ENCODE results near the gene GPR4.
"Not testable (repeated sequence)": the region's sequence is repeated elsewhere in the genome, so short reads cannot be mapped to it uniquely, and the experiment has no call there.

The GPR4 gene

DNA sequence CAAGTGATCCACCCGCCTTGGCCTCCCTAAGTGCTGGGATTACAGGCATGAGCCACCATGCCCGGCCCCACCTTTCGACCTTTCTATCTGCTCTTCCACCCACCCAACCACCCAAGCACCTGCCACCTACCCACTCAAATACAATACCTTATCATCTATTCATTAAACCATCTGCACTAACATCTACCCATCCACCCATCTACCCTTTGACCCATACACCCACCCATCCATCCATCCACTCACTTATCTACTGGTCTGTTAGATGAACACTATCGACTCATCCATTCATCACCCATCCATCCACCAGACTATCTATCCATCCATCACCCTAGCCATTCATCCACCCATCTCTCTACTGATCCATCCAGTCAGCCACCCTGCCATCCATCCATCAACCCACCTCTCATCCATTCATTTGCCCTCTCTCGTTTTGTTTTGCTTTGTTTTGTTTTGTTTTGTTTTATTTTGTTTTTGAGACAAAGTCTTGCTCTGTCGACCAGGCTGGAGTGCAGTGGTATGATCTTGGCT is 20.0 kb upstream of the GPR4 start:
- no peak for DNase-seq

DNA sequence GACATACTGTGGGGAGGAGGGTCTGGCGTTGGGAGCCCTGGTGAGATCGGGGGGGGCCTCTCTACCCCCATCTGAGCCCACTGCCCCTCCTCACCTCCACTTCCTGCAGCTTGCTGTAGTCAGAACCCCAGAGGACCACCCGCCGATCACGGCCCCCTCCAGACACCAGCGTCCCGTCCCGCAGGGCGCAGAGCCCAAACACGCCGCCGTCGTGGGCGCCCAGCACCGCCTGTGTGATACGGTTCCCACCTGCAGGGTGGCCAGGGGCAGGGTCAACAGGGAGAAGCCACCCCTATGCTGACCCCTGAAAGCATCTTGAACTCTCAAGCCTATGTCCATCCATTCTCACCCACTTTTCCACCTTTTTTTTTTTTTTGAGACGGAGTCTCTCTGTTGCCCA is 19.4 kb upstream of the GPR4 start:
- no peak for DNase-seq

DNA sequence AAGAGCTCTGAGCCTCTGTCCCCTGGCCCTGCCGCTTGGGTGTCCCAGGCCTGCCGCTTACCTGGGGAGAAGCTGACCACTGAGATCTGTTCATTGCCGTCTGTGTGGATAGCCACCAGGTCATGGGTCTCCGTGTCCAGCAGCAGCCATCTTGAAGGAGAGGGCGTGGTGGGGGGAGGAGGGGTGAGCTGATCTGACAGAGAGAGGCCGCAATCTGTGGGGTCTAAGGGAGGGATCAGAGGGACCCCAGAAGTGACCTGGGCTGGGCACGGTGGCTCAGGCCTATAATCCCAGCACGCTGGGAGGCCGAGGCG is 14.6 kb upstream of the GPR4 start:
- no peak for DNase-seq

DNA sequence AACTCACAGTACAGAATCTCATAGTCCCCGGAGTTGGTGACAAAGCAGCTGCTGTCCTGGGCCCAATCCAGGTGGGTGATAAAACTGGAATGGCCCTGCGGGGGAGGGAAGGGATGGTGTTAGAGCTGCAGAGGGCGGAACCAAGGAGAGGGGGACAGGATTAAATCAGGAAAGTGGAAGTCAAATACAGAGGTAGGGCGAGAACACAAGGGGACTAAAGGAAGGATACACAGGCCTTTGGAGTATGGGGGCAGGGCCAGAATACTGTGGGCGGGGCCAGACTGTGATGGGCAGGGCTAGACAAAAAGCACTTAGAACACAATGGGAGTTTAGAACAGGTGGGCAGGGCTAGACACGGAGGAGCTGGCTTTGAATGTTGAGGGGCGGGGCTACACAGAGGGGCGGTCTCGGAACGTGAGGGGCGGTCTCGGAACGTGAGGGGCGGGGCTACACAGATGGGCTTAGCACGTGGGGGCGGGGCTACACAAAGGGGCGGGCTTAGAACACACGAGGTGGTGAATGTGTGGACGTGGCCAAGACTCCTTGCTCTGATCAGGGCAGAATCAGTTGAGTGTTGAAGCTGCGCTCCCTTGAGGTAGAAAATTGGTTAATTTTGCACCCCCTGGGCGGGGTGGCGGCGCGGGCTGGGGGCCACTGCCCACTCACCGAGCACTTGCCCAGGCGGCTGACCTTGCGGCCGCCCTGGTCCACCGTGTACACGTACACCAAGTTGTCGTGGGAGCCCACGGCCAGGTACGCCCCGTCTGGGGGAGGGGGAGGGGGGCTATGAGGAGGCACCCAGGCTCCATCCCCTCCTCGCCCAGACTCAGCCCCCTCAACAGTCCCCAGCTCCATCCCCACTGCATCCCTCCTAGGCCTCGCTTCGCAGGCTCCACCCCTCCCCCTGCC is 14.0 kb upstream of the GPR4 start:
- peak; percentile 31 to 72 (median 52) for DNase-seq

DNA sequence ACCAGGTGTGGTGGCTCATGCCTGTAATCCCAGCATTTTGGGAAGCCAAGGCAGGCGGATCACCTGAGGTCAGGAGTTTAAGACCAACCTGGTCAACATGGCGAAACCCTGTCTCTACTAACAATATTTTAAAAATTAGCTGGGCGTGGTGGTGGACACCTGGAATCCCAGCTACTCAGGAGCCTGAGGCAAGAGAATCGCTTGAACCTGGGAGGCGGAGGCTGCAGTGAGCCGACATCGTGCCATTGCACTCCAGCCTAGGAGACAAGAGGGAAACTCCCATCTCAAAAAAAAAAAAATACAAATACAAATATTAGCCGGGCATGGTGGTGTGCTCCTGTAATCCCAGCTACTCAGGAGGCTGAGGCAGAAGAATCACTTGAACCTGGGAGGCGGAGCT is 13.0 kb upstream of the GPR4 start:
- DNase-seq, result not testable (repeated sequence)

DNA sequence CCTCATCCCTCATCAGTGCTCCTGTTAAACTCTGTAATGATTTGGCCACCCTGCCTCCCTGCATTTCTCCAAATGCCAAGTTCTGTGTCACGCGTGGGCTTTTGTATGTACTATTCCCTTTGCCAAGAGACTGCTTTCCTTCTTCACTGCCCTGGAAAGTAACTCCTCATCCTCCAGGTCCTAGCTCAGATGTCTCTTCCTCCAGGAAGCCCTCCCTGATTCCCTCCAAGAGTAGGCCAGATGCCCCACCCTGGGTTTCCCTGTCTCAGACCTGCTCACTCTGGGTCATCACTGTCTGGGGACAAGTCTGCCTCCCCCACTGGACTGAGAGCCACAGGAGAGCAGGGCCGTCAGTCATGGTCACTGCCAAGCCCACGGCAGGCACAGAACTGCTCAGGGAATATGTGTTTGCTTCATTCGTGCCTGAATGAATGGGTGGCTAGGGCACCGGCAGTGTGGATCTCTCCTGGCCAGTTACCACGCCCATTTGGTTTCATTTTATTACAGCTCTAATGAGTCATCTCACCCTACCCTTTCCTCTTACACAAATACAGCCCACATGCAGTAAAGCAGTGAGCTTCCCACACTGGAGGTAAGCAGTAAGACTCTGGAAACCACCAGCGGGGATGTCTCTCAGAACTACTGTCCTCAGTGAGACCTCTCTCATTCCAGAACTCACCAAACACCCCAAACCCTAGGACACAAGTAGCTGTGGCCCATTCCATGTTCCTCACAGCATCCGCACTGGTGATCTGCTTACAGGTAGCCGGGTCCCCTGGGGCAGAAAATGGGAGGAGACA is 12.1 kb upstream of the GPR4 start:
- DNase-seq, result no peak

DNA sequence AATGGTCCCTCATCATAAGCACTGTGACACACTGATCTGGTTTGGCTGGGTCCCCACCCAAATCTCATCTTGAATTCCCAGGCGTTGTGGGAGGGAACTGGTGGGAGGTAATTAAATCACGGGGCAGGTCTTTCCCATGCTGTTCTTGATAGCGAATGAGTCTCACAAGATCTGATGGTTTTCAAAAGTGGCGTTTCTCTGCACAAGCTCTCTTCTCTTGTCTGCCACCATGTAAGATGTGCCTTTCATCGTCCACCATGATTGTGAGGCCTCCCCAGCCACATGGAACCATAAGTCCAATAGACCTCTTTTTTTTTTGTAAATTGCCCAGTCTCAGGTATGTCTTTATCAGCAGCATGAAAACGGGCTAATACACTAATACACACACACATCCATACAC is 6.9 kb upstream of the GPR4 start:
- no peak for DNase-seq

DNA sequence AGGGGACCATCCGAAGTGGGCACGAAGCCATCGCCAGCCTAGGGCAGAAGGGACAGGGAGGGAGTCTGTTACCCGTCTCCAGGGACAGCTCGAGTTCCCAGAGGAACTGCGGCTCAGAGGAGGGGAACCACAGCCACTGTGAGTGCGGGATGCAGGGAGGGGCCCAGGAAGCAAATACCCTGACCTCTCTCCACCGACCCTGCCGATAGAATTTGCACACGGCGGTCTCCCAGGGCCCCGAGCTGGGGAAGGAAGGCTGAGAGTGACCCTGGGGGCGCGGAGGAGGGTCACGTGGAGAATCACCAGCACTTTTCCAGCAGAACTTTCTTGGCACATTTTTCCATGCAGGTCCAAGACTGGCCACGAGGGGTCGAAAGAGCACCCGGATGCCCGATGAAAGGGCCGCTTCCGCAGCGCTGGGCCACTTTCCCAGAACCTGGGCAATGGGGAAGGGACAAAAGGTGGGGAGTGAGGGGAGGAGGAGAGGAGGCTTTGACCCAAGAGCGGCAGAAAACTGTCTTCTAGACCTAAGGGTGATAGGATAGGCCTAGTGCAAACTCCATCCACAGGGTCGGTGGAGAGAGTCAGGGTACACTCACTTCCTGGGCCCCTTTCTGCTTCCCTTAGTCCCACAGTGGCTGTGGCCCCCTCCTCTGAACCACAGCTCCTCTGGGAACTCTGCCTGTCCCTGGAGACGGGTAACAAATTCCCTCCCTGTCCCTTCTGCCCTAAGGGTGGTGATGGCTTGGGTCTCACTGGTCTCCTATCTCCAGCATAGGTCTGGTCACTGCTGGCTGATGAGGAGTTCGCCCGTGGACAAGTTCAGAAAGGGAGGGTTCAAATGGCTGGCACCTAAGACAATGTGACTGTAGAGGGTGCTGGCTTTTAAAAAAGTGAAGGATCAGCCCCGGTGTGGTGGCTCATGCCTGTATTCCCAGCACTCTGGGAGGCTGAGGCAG is 5.3 kb upstream of the GPR4 start:
- peak in 4 of 6 experiments; percentile 15 to 34 (median 19) for DNase-seq

DNA sequence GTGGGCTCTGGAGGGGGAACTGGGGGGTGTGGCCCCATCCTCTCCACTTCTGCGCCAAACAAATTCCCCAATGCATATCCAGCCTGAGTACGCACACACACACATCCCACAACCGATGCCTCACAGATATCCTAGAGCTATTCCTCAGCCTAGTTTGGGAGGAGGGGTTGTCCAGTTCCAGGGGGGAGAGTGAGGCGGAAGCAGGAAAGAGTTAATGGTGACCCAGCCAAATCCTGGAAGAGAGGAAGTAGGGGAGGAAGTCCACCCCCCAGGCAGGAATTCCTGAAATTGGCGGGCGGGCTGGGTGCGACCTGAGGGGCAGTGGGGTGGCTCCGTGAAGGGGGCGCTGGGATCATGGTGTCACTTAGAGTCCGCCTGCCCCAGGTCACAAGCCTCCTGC is 897 bp downstream of the GPR4 start:
- DNase-seq, result no peak

DNA sequence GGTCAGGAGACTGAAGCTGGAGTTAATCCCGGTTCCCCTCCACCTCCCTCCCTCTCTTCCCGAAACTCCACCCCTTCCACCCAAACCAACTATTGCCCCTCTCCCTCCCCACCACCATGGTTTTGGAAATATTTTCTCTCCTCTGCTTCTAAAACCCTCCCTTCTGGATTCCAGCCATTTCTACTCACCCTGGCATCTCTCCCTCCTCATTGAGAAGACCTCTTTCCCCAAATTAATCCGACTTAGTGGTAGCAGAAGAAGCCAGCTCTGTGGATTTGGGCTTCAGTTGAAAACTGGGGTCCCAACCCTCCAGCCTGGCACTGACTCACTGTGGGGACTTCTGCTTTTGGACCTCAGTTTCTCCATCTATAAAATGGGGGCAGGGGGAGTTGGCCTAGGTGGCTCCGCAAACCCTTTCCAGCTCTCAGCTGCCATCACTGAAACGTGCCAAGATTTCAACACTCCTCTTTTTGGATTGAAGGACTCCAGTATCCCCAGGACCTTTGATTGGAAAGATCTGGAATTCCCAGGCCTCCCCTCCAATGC is 1.6 kb downstream of the GPR4 start:
- DNase-seq, result no peak

DNA sequence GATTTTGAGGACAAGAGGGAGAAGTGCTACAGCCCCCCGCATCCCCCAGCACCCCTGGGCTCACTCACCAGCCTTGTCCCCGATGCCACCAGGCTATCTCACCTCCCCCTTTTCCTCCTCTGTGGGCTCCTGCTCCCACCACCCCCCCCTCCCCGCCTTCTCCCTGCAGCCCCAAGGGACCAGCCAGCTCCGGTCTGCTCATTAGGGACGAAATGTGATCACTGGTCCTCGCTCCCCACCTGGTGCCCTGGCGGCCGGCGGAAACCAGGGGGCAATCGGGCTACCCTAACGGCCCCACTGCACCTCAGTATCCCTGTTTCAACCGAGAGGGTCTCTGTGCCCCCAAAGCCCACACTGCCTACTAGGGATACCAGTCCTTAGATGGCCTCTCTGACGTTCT is 2.7 kb downstream of the GPR4 start:
- DNase-seq, result no peak

DNA sequence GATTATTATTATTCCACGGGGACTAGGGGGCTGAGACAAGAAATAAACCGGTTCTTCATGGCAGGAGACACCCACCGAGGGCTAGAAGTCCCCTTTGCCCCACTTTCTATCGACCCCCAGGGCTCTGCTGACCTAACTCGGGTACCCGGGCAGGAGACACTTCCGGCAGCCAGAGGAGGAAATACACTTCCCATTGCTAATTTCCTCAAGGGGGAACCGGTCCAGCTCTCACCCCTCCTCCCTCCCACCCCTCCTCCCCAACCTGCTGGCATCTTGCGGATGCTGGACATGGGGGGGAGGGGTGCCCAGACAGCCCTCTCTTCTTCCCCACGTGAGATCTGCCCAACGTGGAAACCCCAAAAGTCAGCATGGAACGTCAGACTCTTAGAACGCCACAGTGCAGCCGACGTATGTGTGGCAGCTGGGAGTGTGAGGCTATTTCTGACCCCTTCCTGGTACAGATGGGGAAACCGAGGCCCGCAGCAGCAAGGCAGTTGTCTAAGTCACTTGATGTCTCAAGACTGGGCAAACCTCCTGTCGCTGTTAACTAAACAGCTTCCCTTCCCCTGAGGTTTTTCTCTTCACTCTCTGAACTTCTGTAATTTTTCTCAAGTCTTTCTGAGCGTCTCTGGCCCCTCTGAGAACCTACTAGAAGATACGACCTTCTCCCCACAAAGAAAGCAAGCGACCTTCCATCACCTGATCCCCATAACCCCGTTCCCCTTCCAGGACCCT is 3.6 kb downstream of the GPR4 start:
- DNase-seq, result peak in 2 of 6 experiments; percentile 8 to 27

DNA sequence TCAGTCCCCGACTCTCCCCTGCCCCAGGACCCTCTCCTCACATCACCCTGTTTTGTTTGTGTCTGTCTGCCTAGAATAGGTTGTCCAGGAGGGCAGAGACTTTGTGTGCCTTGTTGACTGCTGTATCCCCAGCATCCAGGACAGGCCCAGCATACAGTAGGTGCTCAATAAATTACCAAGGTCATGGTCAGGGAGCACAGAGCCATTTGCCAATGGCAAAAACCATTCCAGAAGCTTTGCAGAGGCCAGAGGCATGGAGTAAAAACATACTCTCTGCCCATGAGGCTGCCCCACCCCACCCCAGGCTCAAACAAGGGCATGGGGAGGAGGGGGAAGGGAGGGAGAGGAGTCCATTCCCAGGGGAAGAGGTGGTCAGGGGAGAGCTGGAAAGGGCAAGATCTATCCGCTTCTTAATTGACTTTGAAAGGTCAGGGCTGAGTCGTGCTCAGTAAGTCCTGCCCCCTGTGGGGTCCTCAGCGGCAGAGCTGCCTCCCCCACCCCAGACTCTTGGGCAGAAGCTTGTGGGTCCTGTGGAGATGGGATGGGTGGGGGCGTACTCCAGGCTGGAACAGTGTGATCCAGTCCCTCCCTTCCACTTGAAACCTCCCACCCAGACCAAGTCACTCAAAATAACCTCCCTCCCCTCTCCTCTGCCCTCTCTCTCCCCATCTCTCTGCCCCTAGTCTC is 4.4 kb downstream of the GPR4 start:
- DNase-seq, result no peak

DNA sequence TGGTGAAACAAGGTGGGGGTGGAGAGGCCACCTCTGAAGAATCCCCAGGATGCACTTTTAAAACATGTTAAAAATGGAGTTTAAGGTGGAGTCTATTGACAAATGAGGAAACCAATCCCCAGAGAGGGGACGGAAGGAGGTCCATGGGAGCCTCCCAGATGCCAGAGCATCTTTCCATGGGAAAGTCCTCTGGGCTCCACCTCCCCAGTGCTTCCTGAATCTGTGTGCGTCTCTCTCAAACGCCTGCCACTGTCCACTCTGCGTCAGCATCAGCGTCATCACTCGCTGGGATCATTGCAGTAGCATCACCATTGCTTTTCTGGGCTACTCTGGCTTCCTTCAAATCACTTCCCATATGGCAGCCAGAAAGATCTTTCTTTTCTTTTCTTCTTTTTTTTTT is 6.2 kb downstream of the GPR4 start:
- no peak for DNase-seq

DNA sequence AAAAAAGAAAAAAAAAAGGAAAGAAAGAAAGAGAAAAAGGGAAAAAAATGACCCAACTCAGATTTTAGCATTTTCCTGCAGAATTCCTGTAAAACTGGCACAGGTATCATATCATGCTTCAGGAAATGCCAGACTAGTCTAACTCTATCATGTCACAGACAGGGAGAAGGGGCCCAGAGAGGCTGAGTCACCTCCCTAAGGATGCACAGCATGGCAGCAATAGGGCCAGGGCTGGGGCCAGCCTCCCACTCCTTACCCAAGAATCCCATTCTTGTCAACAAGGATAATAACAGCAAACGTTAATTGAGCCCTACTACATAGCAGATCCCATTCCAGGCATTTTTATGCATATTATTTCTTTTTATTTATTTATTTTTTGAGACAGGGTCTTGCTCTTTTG is 8.5 kb downstream of the GPR4 start:
- no peak for DNase-seq

DNA sequence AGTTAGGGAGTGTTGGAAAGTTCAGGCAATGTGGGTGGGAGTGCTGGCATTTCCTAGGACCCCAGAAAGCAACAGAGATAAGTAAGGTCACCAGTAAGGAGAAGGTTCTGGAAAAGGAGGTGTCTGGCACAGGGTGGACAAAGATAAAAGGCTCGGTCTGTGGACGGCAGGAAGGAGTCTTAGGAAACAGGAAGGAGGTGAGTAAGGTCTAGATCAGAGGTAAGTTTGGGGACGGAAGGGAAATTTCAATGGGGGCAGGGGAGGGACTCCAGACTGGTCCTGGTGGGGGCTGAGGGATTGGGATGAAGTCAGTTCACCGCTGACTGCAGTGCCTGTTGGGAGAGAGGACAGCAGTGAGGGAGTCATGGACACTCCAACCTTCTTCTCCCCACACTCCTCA is 9.6 kb downstream of the GPR4 start:
- DNase-seq, result no peak

DNA sequence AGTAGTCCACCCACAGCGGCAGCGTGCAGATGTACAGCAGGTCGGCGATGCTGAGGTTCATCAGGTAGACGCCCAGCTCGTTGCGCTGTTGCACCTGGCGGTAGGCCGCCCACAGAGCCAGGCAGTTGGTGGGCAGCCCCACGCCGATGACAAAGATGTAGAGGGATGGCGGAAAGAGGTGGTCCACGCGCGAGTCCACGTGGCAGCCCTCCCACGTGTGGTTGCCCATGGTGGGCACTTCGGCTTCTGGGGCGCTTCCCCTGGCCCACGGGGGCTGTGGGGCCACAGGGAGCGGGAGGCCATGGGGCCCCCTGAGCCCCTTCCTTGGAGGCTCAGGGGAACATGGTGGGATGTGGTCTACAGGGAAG is 10.4 kb downstream of the GPR4 start:
- DNase-seq, result no peak

DNA sequence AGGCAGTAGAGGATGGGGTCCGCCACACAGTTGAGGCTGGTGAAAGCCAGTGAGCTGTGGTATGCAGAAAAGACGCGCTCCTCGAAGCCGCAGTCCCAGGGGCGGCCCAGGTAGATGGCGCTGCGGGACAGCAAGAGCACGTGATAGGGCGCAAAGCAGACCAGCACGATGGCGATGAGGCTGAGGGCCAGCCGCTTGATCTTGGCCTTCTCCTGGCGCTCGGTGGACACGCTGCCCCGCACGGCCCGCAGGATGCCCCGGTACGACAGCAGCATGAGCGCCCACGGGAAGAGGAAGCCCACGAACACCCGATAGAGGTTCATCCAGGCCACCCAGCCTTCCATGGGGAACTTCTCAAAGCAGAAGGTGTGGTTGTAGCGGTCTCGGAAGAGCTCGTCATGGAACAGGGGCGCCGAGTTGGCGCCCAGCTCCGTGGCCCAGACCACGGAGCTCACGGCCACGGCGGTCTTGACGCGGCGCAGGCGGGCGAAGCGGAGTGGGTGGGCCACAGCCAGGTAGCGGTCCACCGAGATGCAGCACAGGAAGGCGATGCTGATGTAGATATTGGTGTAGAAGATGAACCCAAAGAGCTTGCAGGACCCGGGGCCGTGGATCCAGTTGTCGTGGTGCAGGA is 10.9 kb downstream of the GPR4 start:
- DNase-seq, result peak in 2 of 6 experiments; percentile 13

DNA sequence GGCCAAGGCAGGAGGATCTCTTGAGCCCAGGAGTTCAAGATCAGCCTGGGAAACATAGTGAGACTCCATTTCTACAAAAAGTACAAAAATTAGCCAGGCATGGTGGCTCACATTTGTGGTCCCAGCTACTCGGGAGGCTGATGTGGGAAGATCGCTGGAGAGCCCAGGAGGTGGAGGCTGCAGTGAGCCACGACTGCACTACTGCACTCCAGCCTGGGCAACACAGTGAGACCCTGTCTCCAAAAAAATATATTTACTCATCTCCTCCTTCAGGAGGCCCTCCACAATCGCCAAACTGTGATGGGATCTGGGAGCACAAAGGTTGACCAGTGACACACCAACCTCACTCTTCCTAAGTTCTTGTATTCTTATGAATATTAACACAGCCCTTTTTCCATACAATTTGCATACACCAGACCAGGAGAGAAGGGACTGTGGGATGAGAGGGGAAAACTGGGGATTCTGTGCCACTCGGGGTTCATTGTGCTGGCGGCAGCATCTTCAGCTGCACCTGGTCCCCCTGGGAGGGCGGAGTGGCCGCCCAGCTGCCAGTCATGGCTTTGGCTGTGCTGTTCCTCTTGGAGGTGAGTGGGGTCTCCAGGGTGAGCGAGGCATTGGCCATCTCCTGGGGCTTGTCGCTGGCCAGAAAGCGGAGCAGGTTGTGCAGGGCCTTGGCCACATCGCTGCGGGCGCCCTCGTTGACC is 11.6 kb downstream of the GPR4 start:
- DNase-seq, result peak in 1 of 6 experiments; percentile 12

DNA sequence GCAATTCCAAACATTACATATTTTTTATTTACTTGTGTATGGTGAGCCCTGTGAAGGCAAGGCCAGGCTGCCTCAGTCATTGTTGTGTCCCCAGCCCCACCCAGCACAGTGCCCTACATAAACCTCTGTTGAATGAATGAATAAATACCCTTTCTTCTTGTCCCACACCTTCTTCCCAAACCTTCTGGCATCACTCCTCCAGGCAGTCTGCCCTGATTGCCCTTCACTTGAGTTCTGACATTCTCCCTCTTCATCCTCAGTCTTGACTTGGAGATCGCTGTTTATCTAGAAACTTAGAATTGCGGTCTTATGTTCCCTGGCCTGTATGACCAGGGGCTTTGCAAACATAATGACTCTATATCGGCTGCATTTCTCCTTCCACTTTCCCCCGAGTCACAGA is 12.2 kb downstream of the GPR4 start:
- DNase-seq, result no peak

Data from stimulated activated naive CD4-positive, alpha-beta T cell (primary cell).